ENCODE measurements around the gene BUD31. TPM values are rescaled to one million over a fixed set of nuclear protein-coding genes. Genes with fewer than 3 reads are reported as not detected.

The BUD31 gene
- total and polyA plus RNA-seq, 10 of the 15 experiments (the other 5 are each of a cell fraction or from before 2014, with no cell fraction given), result 74.2 to 317 (median 130) TPM

- TF ChIP-seq, protein P1, sequence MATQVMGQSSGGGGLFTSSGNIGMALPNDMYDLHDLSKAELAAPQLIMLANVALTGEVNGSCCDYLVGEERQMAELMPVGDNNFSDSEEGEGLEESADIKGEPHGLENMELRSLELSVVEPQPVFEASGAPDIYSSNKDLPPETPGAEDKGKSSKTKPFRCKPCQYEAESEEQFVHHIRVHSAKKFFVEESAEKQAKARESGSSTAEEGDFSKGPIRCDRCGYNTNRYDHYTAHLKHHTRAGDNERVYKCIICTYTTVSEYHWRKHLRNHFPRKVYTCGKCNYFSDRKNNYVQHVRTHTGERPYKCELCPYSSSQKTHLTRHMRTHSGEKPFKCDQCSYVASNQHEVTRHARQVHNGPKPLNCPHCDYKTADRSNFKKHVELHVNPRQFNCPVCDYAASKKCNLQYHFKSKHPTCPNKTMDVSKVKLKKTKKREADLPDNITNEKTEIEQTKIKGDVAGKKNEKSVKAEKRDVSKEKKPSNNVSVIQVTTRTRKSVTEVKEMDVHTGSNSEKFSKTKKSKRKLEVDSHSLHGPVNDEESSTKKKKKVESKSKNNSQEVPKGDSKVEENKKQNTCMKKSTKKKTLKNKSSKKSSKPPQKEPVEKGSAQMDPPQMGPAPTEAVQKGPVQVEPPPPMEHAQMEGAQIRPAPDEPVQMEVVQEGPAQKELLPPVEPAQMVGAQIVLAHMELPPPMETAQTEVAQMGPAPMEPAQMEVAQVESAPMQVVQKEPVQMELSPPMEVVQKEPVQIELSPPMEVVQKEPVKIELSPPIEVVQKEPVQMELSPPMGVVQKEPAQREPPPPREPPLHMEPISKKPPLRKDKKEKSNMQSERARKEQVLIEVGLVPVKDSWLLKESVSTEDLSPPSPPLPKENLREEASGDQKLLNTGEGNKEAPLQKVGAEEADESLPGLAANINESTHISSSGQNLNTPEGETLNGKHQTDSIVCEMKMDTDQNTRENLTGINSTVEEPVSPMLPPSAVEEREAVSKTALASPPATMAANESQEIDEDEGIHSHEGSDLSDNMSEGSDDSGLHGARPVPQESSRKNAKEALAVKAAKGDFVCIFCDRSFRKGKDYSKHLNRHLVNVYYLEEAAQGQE (IDR thresholded peaks at IDR 0.05; ENCODE audit: low read depth, low read length), result no peak
- TF ChIP-seq BACH1 (IDR thresholded peaks at IDR 0.05; ENCODE audit: borderline replicate concordance), result no peak
- TF ChIP-seq, protein P2, sequence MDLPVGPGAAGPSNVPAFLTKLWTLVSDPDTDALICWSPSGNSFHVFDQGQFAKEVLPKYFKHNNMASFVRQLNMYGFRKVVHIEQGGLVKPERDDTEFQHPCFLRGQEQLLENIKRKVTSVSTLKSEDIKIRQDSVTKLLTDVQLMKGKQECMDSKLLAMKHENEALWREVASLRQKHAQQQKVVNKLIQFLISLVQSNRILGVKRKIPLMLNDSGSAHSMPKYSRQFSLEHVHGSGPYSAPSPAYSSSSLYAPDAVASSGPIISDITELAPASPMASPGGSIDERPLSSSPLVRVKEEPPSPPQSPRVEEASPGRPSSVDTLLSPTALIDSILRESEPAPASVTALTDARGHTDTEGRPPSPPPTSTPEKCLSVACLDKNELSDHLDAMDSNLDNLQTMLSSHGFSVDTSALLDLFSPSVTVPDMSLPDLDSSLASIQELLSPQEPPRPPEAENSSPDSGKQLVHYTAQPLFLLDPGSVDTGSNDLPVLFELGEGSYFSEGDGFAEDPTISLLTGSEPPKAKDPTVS (IDR thresholded peaks at IDR 0.05; ENCODE audit: low read depth, low read length), result no peak
- TF ChIP-seq JUND (IDR thresholded peaks at IDR 0.05; ENCODE audit: low read depth, low read length), result no peak
- no peak for TF ChIP-seq ZNF687 (IDR thresholded peaks at IDR 0.05)
- no peak for TF ChIP-seq ATF7 (IDR thresholded peaks at IDR 0.05; ENCODE audit: low read depth)
- no peak for TF ChIP-seq NR2C2 (IDR thresholded peaks at IDR 0.05; ENCODE audit: borderline replicate concordance, control insufficient read depth, insufficient read length, low read depth)
- no peak for TF ChIP-seq ZZZ3 (IDR thresholded peaks at IDR 0.05; ENCODE audit: control insufficient read depth, insufficient read length, low read depth)
- no peak for TF ChIP-seq SMC3 (IDR thresholded peaks at IDR 0.05; ENCODE audit: borderline replicate concordance, low read length)
Measured at GRCh38 chr7:99368750-99369389, 39.9 kb upstream of the BUD31 start (continued).
